ENCODE data around the gene PPP1R27. TPM values are rescaled to one million over a fixed set of nuclear protein-coding genes. Genes with fewer than 3 reads are reported as not detected.
A peak's percentile ranks its signal among the peaks of the same experiment; 100 is the strongest.

The PPP1R27 gene
- total and polyA plus RNA-seq, 9 of the 15 experiments (the other 6 are each of a cell fraction or from before 2014, with no cell fraction given), result 0.29 to 6.9 (median 1.5) TPM; not detected in 2

- TF ChIP-seq ILK (tag; IDR thresholded peaks at IDR 0.05; ENCODE audit: borderline replicate concordance, low read depth) (no peak), KDM4B (IDR thresholded peaks at IDR 0.05; ENCODE audit: borderline replicate concordance in 2 of 2, low read depth in 1 of 2) (no peak; a peak in 1 of 4 replicates), CREB1 (IDR thresholded peaks at IDR 0.05) (no peak), CREB1 (CRISPR knock-in tag; IDR thresholded peaks at IDR 0.05) (no peak), MTF1 (CRISPR knock-in tag; IDR thresholded peaks at IDR 0.05; ENCODE audit: borderline replicate concordance) (no peak), MCM7 (IDR thresholded peaks at IDR 0.05) (no peak), PCBP1 (IDR thresholded peaks at IDR 0.05; ENCODE audit: low read depth, low read length, poor library complexity, severe bottlenecking) (no peak), FOXP4 (CRISPR knock-in tag; IDR thresholded peaks at IDR 0.05; ENCODE audit: borderline replicate concordance) (no peak), HDAC1 (IDR thresholded peaks at IDR 0.05) (no peak), LEF1 (IDR thresholded peaks at IDR 0.05) (no peak), TCF3 (CRISPR knock-in tag; IDR thresholded peaks at IDR 0.05) (no peak; the same call in 1 of the 2 replicates), POLR2A (conservative IDR thresholded peaks at IDR 0.05) (no peak), ZNF511 (CRISPR knock-in tag; IDR thresholded peaks at IDR 0.05) (no peak), EGR1 (conservative IDR thresholded peaks at IDR 0.05) (peak; percentile 50), ZNF584 (CRISPR knock-in tag; IDR thresholded peaks at IDR 0.05; ENCODE audit: low read depth) (no peak), NFRKB (IDR thresholded peaks at IDR 0.05; ENCODE audit: low read depth) (no peak), IFI16 (CRISPR knock-in tag; IDR thresholded peaks at IDR 0.05) (no peak), SREBF2 (CRISPR knock-in tag; IDR thresholded peaks at IDR 0.05) (no peak), SRF (CRISPR knock-in tag; IDR thresholded peaks at IDR 0.05) (no peak), ZNF431 (CRISPR knock-in tag; IDR thresholded peaks at IDR 0.05) (no peak), MEIS2 (IDR thresholded peaks at IDR 0.05; ENCODE audit: partially characterized antibody) (no peak), TEAD2 (tag; IDR thresholded peaks at IDR 0.05) (no peak)
- TF ChIP-seq, protein P1, sequence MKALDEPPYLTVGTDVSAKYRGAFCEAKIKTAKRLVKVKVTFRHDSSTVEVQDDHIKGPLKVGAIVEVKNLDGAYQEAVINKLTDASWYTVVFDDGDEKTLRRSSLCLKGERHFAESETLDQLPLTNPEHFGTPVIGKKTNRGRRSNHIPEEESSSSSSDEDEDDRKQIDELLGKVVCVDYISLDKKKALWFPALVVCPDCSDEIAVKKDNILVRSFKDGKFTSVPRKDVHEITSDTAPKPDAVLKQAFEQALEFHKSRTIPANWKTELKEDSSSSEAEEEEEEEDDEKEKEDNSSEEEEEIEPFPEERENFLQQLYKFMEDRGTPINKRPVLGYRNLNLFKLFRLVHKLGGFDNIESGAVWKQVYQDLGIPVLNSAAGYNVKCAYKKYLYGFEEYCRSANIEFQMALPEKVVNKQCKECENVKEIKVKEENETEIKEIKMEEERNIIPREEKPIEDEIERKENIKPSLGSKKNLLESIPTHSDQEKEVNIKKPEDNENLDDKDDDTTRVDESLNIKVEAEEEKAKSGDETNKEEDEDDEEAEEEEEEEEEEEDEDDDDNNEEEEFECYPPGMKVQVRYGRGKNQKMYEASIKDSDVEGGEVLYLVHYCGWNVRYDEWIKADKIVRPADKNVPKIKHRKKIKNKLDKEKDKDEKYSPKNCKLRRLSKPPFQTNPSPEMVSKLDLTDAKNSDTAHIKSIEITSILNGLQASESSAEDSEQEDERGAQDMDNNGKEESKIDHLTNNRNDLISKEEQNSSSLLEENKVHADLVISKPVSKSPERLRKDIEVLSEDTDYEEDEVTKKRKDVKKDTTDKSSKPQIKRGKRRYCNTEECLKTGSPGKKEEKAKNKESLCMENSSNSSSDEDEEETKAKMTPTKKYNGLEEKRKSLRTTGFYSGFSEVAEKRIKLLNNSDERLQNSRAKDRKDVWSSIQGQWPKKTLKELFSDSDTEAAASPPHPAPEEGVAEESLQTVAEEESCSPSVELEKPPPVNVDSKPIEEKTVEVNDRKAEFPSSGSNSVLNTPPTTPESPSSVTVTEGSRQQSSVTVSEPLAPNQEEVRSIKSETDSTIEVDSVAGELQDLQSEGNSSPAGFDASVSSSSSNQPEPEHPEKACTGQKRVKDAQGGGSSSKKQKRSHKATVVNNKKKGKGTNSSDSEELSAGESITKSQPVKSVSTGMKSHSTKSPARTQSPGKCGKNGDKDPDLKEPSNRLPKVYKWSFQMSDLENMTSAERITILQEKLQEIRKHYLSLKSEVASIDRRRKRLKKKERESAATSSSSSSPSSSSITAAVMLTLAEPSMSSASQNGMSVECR (CRISPR knock-in tag; IDR thresholded peaks at IDR 0.05), result peak; percentile 67
Measured at GRCh38 chr17:81869221-81870130, 34.6 kb upstream of the PPP1R27 start (continued).
